Activated CD4-positive, alpha-beta T cell treated with anti-CD3 and anti-CD28 coated beads for 48 hours (primary cell): ENCODE data around the gene CD44.

Source experiments
- DNase-seq: peaks from one replicate; pipeline ENCODE4 v3.0.0-alpha.2; 2020

Gene CD44

GRCh38 chr11:35112056-35112845 is 26.7 kb upstream of the CD44 start:
- no peak for DNase-seq

- no peak for DNase-seq
Measured at GRCh38 chr11:35112846-35113105, 26.2 kb upstream of the CD44 start.

- no peak for DNase-seq
Measured at GRCh38 chr11:35114906-35115687, 23.9 kb upstream of the CD44 start.

- DNase-seq = no peak
Measured at GRCh38 chr11:35115688-35116030, 23.3 kb upstream of the CD44 start.

GRCh38 chr11:35116245-35116644 is 22.7 kb upstream of the CD44 start:
- DNase-seq = no peak

GRCh38 chr11:35116762-35117640 is 22.0 kb upstream of the CD44 start:
- no peak for DNase-seq

- DNase-seq = no peak
Measured at GRCh38 chr11:35118906-35119305, 20.1 kb upstream of the CD44 start.

GRCh38 chr11:35121326-35121865 is 17.6 kb upstream of the CD44 start:
- no peak for DNase-seq

- DNase-seq = no peak
Measured at GRCh38 chr11:35122308-35122707, 16.7 kb upstream of the CD44 start.

GRCh38 chr11:35126000-35126878 is 12.7 kb upstream of the CD44 start:
- peak; percentile 66 for DNase-seq

- DNase-seq = no peak
Measured at GRCh38 chr11:35126879-35127581, 11.9 kb upstream of the CD44 start.

GRCh38 chr11:35127619-35128018 is 11.4 kb upstream of the CD44 start:
- no peak for DNase-seq

- no peak for DNase-seq
Measured at GRCh38 chr11:35131094-35131493, 7.9 kb upstream of the CD44 start.

GRCh38 chr11:35131886-35132285 is 7.1 kb upstream of the CD44 start:
- no peak for DNase-seq

GRCh38 chr11:35133656-35134055 is 5.3 kb upstream of the CD44 start:
- peak; percentile 48 for DNase-seq

GRCh38 chr11:35134403-35135148 is 4.4 kb upstream of the CD44 start:
- no peak for DNase-seq

- DNase-seq = no peak
Measured at GRCh38 chr11:35135222-35135621, 3.7 kb upstream of the CD44 start.

GRCh38 chr11:35136311-35136710 is 2.7 kb upstream of the CD44 start:
- DNase-seq = no peak

- no peak for DNase-seq
Measured at GRCh38 chr11:35138058-35138457, 913 bp upstream of the CD44 start.

- no peak for DNase-seq
Measured at GRCh38 chr11:35138606-35138942, 397 bp upstream of the CD44 start.

- no peak for DNase-seq
Measured at GRCh38 chr11:35139722-35140282, 831 bp downstream of the CD44 start.
